HG02623 (cell line): ENCODE results near the gene OR4A15.

Experiments used
- ATAC-seq: cut with Tn5 transposase; IDR thresholded peaks from one replicate; pipeline ENCODE4 v1.9.1; 2021; ENCODE audit warnings: moderate library complexity; ENCODE audit not compliant: unreplicated experiment

The OR4A15 gene

GRCh38 chr11:55367674-55368073 lies at the start of gene OR4A15:
Gene OR4A15 (plus strand): TSS chr11:55367974. CDS start chr11:55367974, 0 bp downstream.
- no peak for ATAC-seq

- ATAC-seq: no peak
Observed at GRCh38 chr11:55324500-55324899, 43.3 kb upstream of the OR4A15 start.

GRCh38 chr11:55342901-55343300 lies 24.9 kb upstream of the OR4A15 start, which contains the start of gene OR4A16:
Gene OR4A16 (plus strand): TSS chr11:55343201. CDS start chr11:55343201, 0 bp downstream.
- no peak for ATAC-seq

- ATAC-seq: no peak
Observed at GRCh38 chr11:55345306-55345705, 22.5 kb upstream of the OR4A15 start.

- ATAC-seq: no peak
Observed at GRCh38 chr11:55349032-55349431, 18.7 kb upstream of the OR4A15 start.

- ATAC-seq: no peak
Observed at GRCh38 chr11:55357560-55358184, 10.1 kb upstream of the OR4A15 start.

GRCh38 chr11:55401011-55401410 lies 33.2 kb downstream of the OR4A15 start:
- ATAC-seq: no peak
